ENCODE measurements around the gene IFNAR2. TPM values are rescaled to one million over a fixed set of nuclear protein-coding genes. Genes with fewer than 3 reads are reported as not detected.

Gene IFNAR2
- total and polyA plus RNA-seq, 2 donors (not counting 3 experiments of a cell fraction or from before 2014, with no cell fraction given), result 22.8 to 42.1 TPM

GRCh38 chr21:33270986-33271385, 41.2 kb downstream of the IFNAR2 start:
- FAIRE-seq (no peak), DNase-seq (ENCODE audit: low read depth, low spot score) (no peak)
- Histone ChIP-seq H3K79me2 (ENCODE audit: control insufficient read depth, insufficient read depth, low read length) (peaks cover 2% of the 10 kb centered on the region), H4K20me1 (replicated peaks; ENCODE audit: control insufficient read depth, extremely low read depth, insufficient read depth, low read length) (no peaks in the 10 kb centered on the region), H3K27ac (ENCODE audit: insufficient read depth, low read depth, low read length) (no peak overlapping the region), H3K4me2 (ENCODE audit: insufficient read depth, low read length) (no peak overlapping the region), H3K9ac (replicated peaks; ENCODE audit: extremely low read depth, insufficient read depth, low read length) (no peak overlapping the region), H3K4me1 (ENCODE audit: control insufficient read depth, extremely low read depth, insufficient read depth, low read length) (peaks cover 16% of the 10 kb centered on the region), H3K9me1 (replicated peaks; ENCODE audit: control insufficient read depth, extremely low read depth, insufficient read depth, low read length) (no peaks in the 10 kb centered on the region), H2AFZ (ENCODE audit: low read depth, low read length) (no peak overlapping the region), H3K27me3 (ENCODE audit: control insufficient read depth in 2 of 2, insufficient read depth in 2 of 2, low read length in 2 of 2) (no peaks in the 10 kb centered on the region), H3K36me3 (ENCODE audit: control insufficient read depth in 2 of 2, extremely low read depth in 1 of 2, insufficient read depth in 2 of 2, low read length in 2 of 2) (no peaks in the 10 kb centered on the region), H3K9me3 (replicated peaks; ENCODE audit: control insufficient read depth, insufficient read depth, low read length) (no peaks in the 10 kb centered on the region), H3K4me3 (replicated peaks in 1 of 3; ENCODE audit: insufficient read depth in 1 of 3, low read depth in 1 of 3, low read length in 3 of 3) (no peak overlapping the region)
- TF ChIP-seq FOS (IDR thresholded peaks at IDR 0.05; ENCODE audit: borderline replicate concordance, insufficient read depth, low read length) (no peak), POLR2A (IDR thresholded peaks at IDR 0.05; ENCODE audit: low read depth, low read length) (no peak), POLR2AphosphoS5 (IDR thresholded peaks at IDR 0.05; ENCODE audit: insufficient read depth, low read depth, low read length) (no peak), GATA2 (IDR thresholded peaks at IDR 0.05; ENCODE audit: insufficient read depth, insufficient read length, low read depth, low read length) (no peak), MYC (IDR thresholded peaks at IDR 0.05; ENCODE audit: low read depth, low read length) (no peak), EZH2 (IDR thresholded peaks at IDR 0.05; ENCODE audit: borderline replicate concordance, low read depth, low read length, severe bottlenecking) (no peak), JUN (IDR thresholded peaks at IDR 0.05; ENCODE audit: borderline replicate concordance, insufficient read depth, insufficient read length, low read depth) (no peak), CTCF (IDR thresholded peaks at IDR 0.05; ENCODE audit: extremely low read depth in 1 of 2, insufficient read depth in 1 of 2, low read depth in 1 of 2, low read length in 2 of 2) (no peak)
- TF ChIP-seq, protein P1, sequence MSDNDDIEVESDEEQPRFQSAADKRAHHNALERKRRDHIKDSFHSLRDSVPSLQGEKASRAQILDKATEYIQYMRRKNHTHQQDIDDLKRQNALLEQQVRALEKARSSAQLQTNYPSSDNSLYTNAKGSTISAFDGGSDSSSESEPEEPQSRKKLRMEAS (IDR thresholded peaks at IDR 0.05; ENCODE audit: insufficient read depth, insufficient read length), result no peak
- BruUV-seq (replicated peaks), result no TSS peak
- intact Hi-C loops (cut with micrococcal nuclease), result no loop called here
- ChIA-PET POLR2A (no interaction called here), CTCF (no interaction called here)
- dilution Hi-C loops (cut with MboI; ENCODE audit: extremely low pct_ligation_motif_present, low sequenced_read_pairs), result no loop called here
